PC-3 (cell line): Measurements from ENCODE around the gene ZMAT2. TPM values are rescaled to one million over a fixed set of nuclear protein-coding genes. Genes with fewer than 3 reads are reported as not detected.
"Not testable (repeated sequence)": the region's sequence is repeated elsewhere in the genome, so short reads cannot be mapped to it uniquely, and the experiment has no call there.

Experiments used
- ATAC-seq: fragments of 200-7000 bp; cut with Tn5 transposase; 2 replicates; pipeline ENCODE4 v1.9.1; 2020; ENCODE audit warnings: mild to moderate bottlenecking, moderate library complexity
- BruUV-seq: library from RNA; stranded (reverse); fragments of 400-500 nt; replicated peaks from 2 replicates; lab custom pipeline; 2021; lab: Mats Ljungman, UMichigan
- CTCF ChIA-PET: fragments of 300-600 bp; sonication (Branson Sonifier 250); formaldehyde crosslinking; loops from one replicate; lab custom pipeline; 2022; ENCODE audit warnings: antibody characterized with exemption; lab: Charles Lee
- POLR2A ChIA-PET: fragments of 300-600 bp; sonication (Branson Sonifier 250); formaldehyde crosslinking; loops from one replicate; lab custom pipeline; 2022; ENCODE audit warnings: antibody characterized with exemption; ENCODE audit not compliant: unreplicated experiment; lab: Charles Lee
- DNase-seq: peaks from one replicate; pipeline ENCODE4 v3.0.0-alpha.2; 2015
- H2AFZ ChIP-seq: fragments of 300-600 bp; sonication (generic); 2 replicates; pipeline ENCODE4 v1.6.0; 2016; ENCODE audit warnings: antibody characterized with exemption, low read length
- H3F3A ChIP-seq: fragments of 300-600 bp; sonication (generic); one replicate; pipeline ENCODE4 v1.6.0; 2017; ENCODE audit warnings: antibody characterized with exemption, low read length, control low read depth, mild to moderate bottlenecking; ENCODE audit not compliant: unreplicated experiment
- H3K27ac ChIP-seq: fragments of 300-600 bp; sonication (generic); 2 replicates; pipeline ENCODE4 v1.5.1; 2016; ENCODE audit warnings: mild to moderate bottlenecking, low read length
- H3K27me3 ChIP-seq: fragments of 300-600 bp; sonication (generic); 2 replicates; pipeline ENCODE4 v1.6.1; 2016; ENCODE audit warnings: low read length, mixed read lengths
- H3K36me3 ChIP-seq: fragments of 300-600 bp; sonication (generic); 2 replicates; pipeline ENCODE4 v1.6.1; 2016; ENCODE audit warnings: low read depth, mixed run types, low read length, mixed read lengths
- H3K4me1 ChIP-seq: fragments of 300-600 bp; sonication (generic); 2 replicates; pipeline ENCODE4 v1.5.1; 2016; ENCODE audit warnings: low read length; ENCODE audit not compliant: insufficient read depth
- H3K4me2 ChIP-seq: fragments of 300-600 bp; sonication (generic); 2 replicates; pipeline ENCODE4 v1.6.0; 2016; ENCODE audit warnings: low read length
- H3K4me3 ChIP-seq: fragments of 300-600 bp; sonication (generic); 2 replicates; pipeline ENCODE4 v1.5.1; 2016; ENCODE audit warnings: mild to moderate bottlenecking, low read length, mixed read lengths
- H3K79me2 ChIP-seq: fragments of 300-600 bp; sonication (generic); 2 replicates; pipeline ENCODE4 v1.6.1; 2017; ENCODE audit warnings: low read length, mixed read lengths
- H3K9ac ChIP-seq: fragments of 300-600 bp; sonication (generic); 2 replicates; pipeline ENCODE4 v1.6.0; 2016; ENCODE audit warnings: mild to moderate bottlenecking, low read length
- H3K9me2 ChIP-seq: fragments of 300-600 bp; sonication (generic); replicated peaks from 2 replicates; pipeline ENCODE4 v1.6.1; 2016; ENCODE audit warnings: mixed run types, low read length, mixed read lengths
- H3K9me3 ChIP-seq: fragments of 300-600 bp; sonication (generic); 2 replicates; pipeline ENCODE4 v1.6.1; 2016; ENCODE audit warnings: low read length, mixed read lengths
- H4K20me1 ChIP-seq: fragments of 300-600 bp; sonication (generic); 2 replicates; pipeline ENCODE4 v1.6.1; 2016; ENCODE audit warnings: low read length, mixed read lengths
- CTCF ChIP-seq: fragments of 300-600 bp; sonication (generic); conservative IDR thresholded peaks from 2 replicates; pipeline ENCODE4 v1.5.1; 2017; ENCODE audit warnings: antibody characterized with exemption, low read depth, mild to moderate bottlenecking, low read length
- EZH2 ChIP-seq: fragments of 300-600 bp; sonication (generic); IDR thresholded peaks from one replicate; pipeline ENCODE4 v1.6.1; 2017; ENCODE audit warnings: antibody characterized with exemption, mild to moderate bottlenecking, low read length; ENCODE audit not compliant: unreplicated experiment
- EZH2phosphoT487 ChIP-seq: fragments of 300-600 bp; sonication (generic); IDR thresholded peaks from 2 replicates; pipeline ENCODE4 v1.6.1; 2018; ENCODE audit warnings: mild to moderate bottlenecking, antibody characterized with exemption, low read length, borderline replicate concordance
- intact Hi-C: fragments of 100-400 bp; cut with micrococcal nuclease; formaldehyde crosslinking; loops from 2 replicates; pipeline ENCODE4 v1.9.0; 2023
- total RNA-seq: library from RNA; depleted of rRNA; stranded (reverse); fragments of >200 nt; gene quantifications from 2 replicates; pipeline ENCODE4 v1.2.3, GENCODE V29; 2014

Gene ZMAT2
- total RNA-seq, 1 experiment from 2014 or later = 28.2 TPM

GRCh38 chr5:140696891-140697492 is 3.3 kb upstream of the ZMAT2 start:
- H2AFZ ChIP-seq = no peak overlapping the region
- H3K4me3 ChIP-seq = no peak overlapping the region
- H3K9me3 ChIP-seq = no peaks in the 10 kb centered on the region
- H3K36me3 ChIP-seq = peaks cover 35% of the 10 kb centered on the region
- H3F3A ChIP-seq = no peaks in the 10 kb centered on the region
- ChIA-PET CTCF (no interaction called here), POLR2A (interaction anchor here (0.6 kb wide), 1 partner anchor 14 kb away, joined by 10 read pairs; no protein-coding TSS in a partner anchor)
- ATAC-seq = no peak
- no peak overlapping the region for H3K27ac ChIP-seq
- DNase-seq = no peak
- no peaks in the 10 kb centered on the region for H3K27me3 ChIP-seq
- BruUV-seq = no TSS peak
- intact Hi-C loops = no loop called here
- no peaks in the 10 kb centered on the region for H4K20me1 ChIP-seq
- TF ChIP-seq EZH2phosphoT487 (no peak), CTCF (no peak), EZH2 (no peak)
- H3K9ac ChIP-seq = no peak overlapping the region
- H3K4me1 ChIP-seq = peaks cover 9% of the 10 kb centered on the region
- H3K79me2 ChIP-seq = peaks cover 44% of the 10 kb centered on the region
- no peak overlapping the region for H3K4me2 ChIP-seq
- no peaks in the 10 kb centered on the region for H3K9me2 ChIP-seq

- intact Hi-C loops = no loop called here
- DNase-seq (no peak), ATAC-seq (no peak)
- H3K36me3 ChIP-seq = peaks cover 14% of the 10 kb centered on the region; the same call in 1 of the 2 replicates
- H3K4me2 ChIP-seq = no peak overlapping the region
- H3K4me1 ChIP-seq = peaks cover 8% of the 10 kb centered on the region; the same call in 1 of the 2 replicates
- no peaks in the 10 kb centered on the region for H3K27me3 ChIP-seq
- ChIA-PET CTCF (no interaction called here), POLR2A (no interaction called here)
- H4K20me1 ChIP-seq = no peaks in the 10 kb centered on the region
- BruUV-seq = no TSS peak
- TF ChIP-seq EZH2 = no peak
- no peak for TF ChIP-seq EZH2phosphoT487
- TF ChIP-seq CTCF = no peak
- H3K9me3 ChIP-seq = no peaks in the 10 kb centered on the region
- H3F3A ChIP-seq = peaks cover 8% of the 10 kb centered on the region
- H3K4me3 ChIP-seq = no peak overlapping the region
- no peaks in the 10 kb centered on the region for H3K79me2 ChIP-seq
- no peak overlapping the region for H2AFZ ChIP-seq
- no peak overlapping the region for H3K9ac ChIP-seq
- no peak overlapping the region for H3K27ac ChIP-seq
- no peaks in the 10 kb centered on the region for H3K9me2 ChIP-seq
These were observed 7.6 kb downstream of the ZMAT2 start for GRCh38 chr5:140707812-140708211.

- H3K27me3 ChIP-seq, H3K4me1 ChIP-seq, CTCF ChIA-PET, H3K9me2 ChIP-seq, H3K9ac ChIP-seq, ATAC-seq, H2AFZ ChIP-seq, intact Hi-C loops, BruUV-seq, H3F3A ChIP-seq, DNase-seq, POLR2A ChIA-PET, H3K36me3 ChIP-seq, H4K20me1 ChIP-seq, H3K79me2 ChIP-seq, H3K27ac ChIP-seq, H3K9me3 ChIP-seq, H3K4me2 ChIP-seq, H3K4me3 ChIP-seq: not testable (repeated sequence)
These were observed 8.5 kb downstream of the ZMAT2 start for GRCh38 chr5:140708787-140709186.
